OCI-LY1 (cell line): ENCODE measurements around the gene STK36.

Source experiments
- H2AFZ ChIP-seq: fragments of 200-600 bp; sonication (generic), shearing (Covaris generic); 2 replicates; pipeline ENCODE4 v1.6.0; 2014; ENCODE audit warnings: antibody characterized with exemption, mild to moderate bottlenecking, low read length
- H3F3A ChIP-seq: fragments of 200-600 bp; sonication (generic), shearing (Covaris generic); 2 replicates; pipeline ENCODE4 v1.6.0; 2014; ENCODE audit warnings: mild to moderate bottlenecking, antibody characterized with exemption, low read length, moderate library complexity; ENCODE audit not compliant: insufficient read depth
- H3K27ac ChIP-seq: fragments of 200-600 bp; sonication (generic); 2 replicates; pipeline ENCODE4 v1.5.1; 2014; ENCODE audit warnings: low read length, mixed run types, mild to moderate bottlenecking, low read depth; ENCODE audit not compliant: poor library complexity, severe bottlenecking
- H3K27me3 ChIP-seq: fragments of 200-600 bp; sonication (generic); 2 replicates; pipeline ENCODE4 v1.6.0; 2014; ENCODE audit warnings: antibody characterized with exemption, mild to moderate bottlenecking, low read length, moderate library complexity; ENCODE audit not compliant: insufficient read depth
- H3K36me3 ChIP-seq: fragments of 200-600 bp; sonication (generic); 2 replicates; pipeline ENCODE4 v1.6.1; 2014; ENCODE audit warnings: mild to moderate bottlenecking, antibody characterized with exemption, low read length, moderate library complexity, mixed read lengths; ENCODE audit not compliant: insufficient read depth
- H3K4me1 ChIP-seq: fragments of 200-600 bp; sonication (generic); 2 replicates; pipeline ENCODE4 v1.5.1; 2014; ENCODE audit warnings: mild to moderate bottlenecking, low read length, moderate library complexity; ENCODE audit not compliant: insufficient read depth, severe bottlenecking
- H3K4me2 ChIP-seq: fragments of 200-600 bp; sonication (generic), shearing (Covaris generic); 2 replicates; pipeline ENCODE4 v1.6.1; 2014; ENCODE audit warnings: low read length
- H3K4me3 ChIP-seq: fragments of 200-600 bp; sonication (generic); 2 replicates; pipeline ENCODE4 v1.5.1; 2014; ENCODE audit warnings: low read length, low read depth, mild to moderate bottlenecking, mixed read lengths; ENCODE audit not compliant: poor library complexity, severe bottlenecking
- H3K79me2 ChIP-seq: fragments of 200-600 bp; shearing (Covaris generic); 2 replicates; pipeline ENCODE4 v1.6.1; 2016; ENCODE audit warnings: mixed run types, low read length, mixed read lengths; ENCODE audit not compliant: insufficient read depth
- H3K9ac ChIP-seq: fragments of 200-600 bp; sonication (generic), shearing (Covaris generic); 2 replicates; pipeline ENCODE4 v1.6.1; 2014; ENCODE audit warnings: mild to moderate bottlenecking, low read length, mixed read lengths
- H3K9me2 ChIP-seq: fragments of 200-600 bp; sonication (generic), shearing (Covaris generic); 2 replicates; pipeline ENCODE4 v1.6.1; 2014; ENCODE audit warnings: low read depth, mild to moderate bottlenecking, low read length, mixed read lengths
- H3K9me3 ChIP-seq: fragments of 200-600 bp; shearing (Covaris generic); 2 replicates; pipeline ENCODE4 v1.6.1; 2014; ENCODE audit warnings: low read length, mixed read lengths
- H4K20me1 ChIP-seq: fragments of 200-600 bp; sonication (generic), shearing (Covaris generic); 2 replicates; pipeline ENCODE4 v1.6.0; 2016; ENCODE audit warnings: mild to moderate bottlenecking, low read length; ENCODE audit not compliant: insufficient read depth
- EZH2 ChIP-seq: fragments of 200-600 bp; sonication (generic), shearing (Covaris generic); IDR thresholded peaks from 2 replicates; pipeline ENCODE4 v1.8.0; 2017; ENCODE audit warnings: borderline replicate concordance, mixed run types, mild to moderate bottlenecking, antibody characterized with exemption, low read length, moderate library complexity, mixed read lengths
- TF ChIP-seq, protein P1 (sequence below): fragments of 200-600 bp; sonication (generic), shearing (Covaris generic); IDR thresholded peaks from 2 replicates; pipeline ENCODE4 v1.5.1; 2017; ENCODE audit warnings: mild to moderate bottlenecking, antibody characterized with exemption, low read length, moderate library complexity, mixed read lengths

STK36 gene

DNA sequence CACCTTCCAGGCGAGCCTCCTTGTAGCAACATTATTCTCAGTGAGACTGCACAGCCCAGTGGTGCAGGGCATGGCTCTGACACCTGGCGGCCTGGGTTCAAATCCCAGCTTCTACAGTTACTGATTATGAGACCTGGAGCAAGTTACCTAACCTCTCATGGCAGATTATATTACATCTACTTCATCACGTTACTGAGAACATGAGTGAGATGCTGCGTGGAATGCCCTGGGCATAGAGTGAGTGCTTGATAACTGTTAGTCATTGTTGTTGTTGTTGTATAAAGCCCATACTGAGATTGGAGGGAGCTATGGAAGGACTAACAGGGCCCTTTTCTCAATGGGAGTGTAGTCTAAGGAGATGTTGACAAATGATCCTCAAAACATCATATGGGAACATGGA, 45.5 kb upstream of the STK36 start:
- Histone ChIP-seq H3K36me3 (no peaks in the 10 kb centered on the region), H3F3A (no peaks in the 10 kb centered on the region), H2AFZ (no peak overlapping the region), H3K27me3 (no peaks in the 10 kb centered on the region), H3K4me2 (no peak overlapping the region), H3K9ac (no peak overlapping the region), H3K27ac (no peak overlapping the region), H3K79me2 (no peaks in the 10 kb centered on the region), H3K9me2 (no peaks in the 10 kb centered on the region), H3K4me3 (no peak overlapping the region), H3K9me3 (no peaks in the 10 kb centered on the region), H4K20me1 (no peaks in the 10 kb centered on the region), H3K4me1 (no peaks in the 10 kb centered on the region)
- TF ChIP-seq EZH2 = no peak
- TF ChIP-seq, protein P1, sequence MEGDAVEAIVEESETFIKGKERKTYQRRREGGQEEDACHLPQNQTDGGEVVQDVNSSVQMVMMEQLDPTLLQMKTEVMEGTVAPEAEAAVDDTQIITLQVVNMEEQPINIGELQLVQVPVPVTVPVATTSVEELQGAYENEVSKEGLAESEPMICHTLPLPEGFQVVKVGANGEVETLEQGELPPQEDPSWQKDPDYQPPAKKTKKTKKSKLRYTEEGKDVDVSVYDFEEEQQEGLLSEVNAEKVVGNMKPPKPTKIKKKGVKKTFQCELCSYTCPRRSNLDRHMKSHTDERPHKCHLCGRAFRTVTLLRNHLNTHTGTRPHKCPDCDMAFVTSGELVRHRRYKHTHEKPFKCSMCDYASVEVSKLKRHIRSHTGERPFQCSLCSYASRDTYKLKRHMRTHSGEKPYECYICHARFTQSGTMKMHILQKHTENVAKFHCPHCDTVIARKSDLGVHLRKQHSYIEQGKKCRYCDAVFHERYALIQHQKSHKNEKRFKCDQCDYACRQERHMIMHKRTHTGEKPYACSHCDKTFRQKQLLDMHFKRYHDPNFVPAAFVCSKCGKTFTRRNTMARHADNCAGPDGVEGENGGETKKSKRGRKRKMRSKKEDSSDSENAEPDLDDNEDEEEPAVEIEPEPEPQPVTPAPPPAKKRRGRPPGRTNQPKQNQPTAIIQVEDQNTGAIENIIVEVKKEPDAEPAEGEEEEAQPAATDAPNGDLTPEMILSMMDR = no peak

GRCh38 chr2:218627939-218628338, 43.9 kb upstream of the STK36 start:
- no peaks in the 10 kb centered on the region for H3K79me2 ChIP-seq
- no peaks in the 10 kb centered on the region for H3K9me2 ChIP-seq
- no peak overlapping the region for H3K4me3 ChIP-seq
- no peak overlapping the region for H3K4me2 ChIP-seq
- H3K9ac ChIP-seq = no peak overlapping the region
- H3K36me3 ChIP-seq = no peaks in the 10 kb centered on the region
- H4K20me1 ChIP-seq = no peaks in the 10 kb centered on the region
- no peak overlapping the region for H2AFZ ChIP-seq
- H3K9me3 ChIP-seq = no peaks in the 10 kb centered on the region
- H3K4me1 ChIP-seq = no peaks in the 10 kb centered on the region
- TF ChIP-seq, protein P1 = no peak
- TF ChIP-seq EZH2 = no peak
- H3K27me3 ChIP-seq = no peaks in the 10 kb centered on the region
- no peak overlapping the region for H3K27ac ChIP-seq
- no peaks in the 10 kb centered on the region for H3F3A ChIP-seq

DNA sequence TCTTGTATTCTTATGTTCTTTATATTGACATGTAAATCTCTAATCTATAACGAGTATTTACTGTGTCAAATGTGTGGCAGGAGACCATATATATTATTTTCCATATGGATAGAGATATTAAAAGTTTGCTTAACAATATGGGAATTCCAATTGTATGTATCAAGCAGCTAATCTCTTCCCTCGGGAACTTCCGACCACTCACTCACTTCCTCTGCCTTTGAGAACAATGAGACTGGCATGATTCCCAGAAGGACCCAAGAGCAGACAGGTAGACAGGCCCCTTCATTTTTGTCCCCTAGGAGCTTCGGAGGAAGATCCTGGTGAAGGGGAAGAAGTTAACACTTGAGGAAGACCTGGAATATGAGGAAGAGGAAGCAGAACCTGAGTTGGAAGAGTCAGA, 40.0 kb upstream of the STK36 start:
- Histone ChIP-seq H4K20me1 (no peaks in the 10 kb centered on the region), H3K9me3 (no peaks in the 10 kb centered on the region), H3K4me2 (no peak overlapping the region), H3K36me3 (peaks cover 32% of the 10 kb centered on the region), H3K9me2 (no peaks in the 10 kb centered on the region), H3K4me3 (no peak overlapping the region), H3F3A (no peaks in the 10 kb centered on the region), H3K79me2 (no peaks in the 10 kb centered on the region), H3K4me1 (no peaks in the 10 kb centered on the region), H3K9ac (no peak overlapping the region), H2AFZ (no peak overlapping the region), H3K27me3 (no peaks in the 10 kb centered on the region), H3K27ac (no peak overlapping the region)
- TF ChIP-seq EZH2 = no peak
- TF ChIP-seq, protein P1 = no peak
